GM23338 (cell line): Measurements from ENCODE around the gene MVP. TPM values are rescaled to one million over a fixed set of nuclear protein-coding genes. Genes with fewer than 3 reads are reported as not detected.

Source experiments
- ATAC-seq: fragments of 200-7000 bp; cut with Tn5 transposase; 3 replicates; pipeline ENCODE4 v1.9.1; 2020
- DNase-seq: peaks from one replicate; pipeline ENCODE4 v3.0.0-alpha.2; 2015; ENCODE audit warnings: low spot score
- H2AFZ ChIP-seq: fragments of 200-600 bp; sonication (generic); 2 replicates; pipeline ENCODE4 v1.8.0; 2016; ENCODE audit warnings: antibody characterized with exemption, mild to moderate bottlenecking, moderate library complexity
- H3F3A ChIP-seq: fragments of 200-600 bp; sonication (generic); replicated peaks from 2 replicates; pipeline ENCODE4 v1.8.0; 2017; ENCODE audit warnings: antibody characterized with exemption, mixed run types, low read depth
- H3K27ac ChIP-seq: fragments of 200-600 bp; sonication (generic); 2 replicates; pipeline ENCODE4 v1.6.1; 2016; ENCODE audit warnings: low read depth
- H3K27me3 ChIP-seq: fragments of 200-600 bp; sonication (generic); 2 replicates; pipeline ENCODE4 v1.8.0; 2016; ENCODE audit warnings: mild to moderate bottlenecking, mixed run types, moderate library complexity; ENCODE audit not compliant: insufficient read depth
- H3K36me3 ChIP-seq: fragments of 200-600 bp; sonication (generic); 2 replicates; pipeline ENCODE4 v1.8.0; 2016; ENCODE audit warnings: mild to moderate bottlenecking; ENCODE audit not compliant: insufficient read depth
- H3K4me1 ChIP-seq: fragments of 200-600 bp; sonication (generic); 2 replicates; pipeline ENCODE4 v1.8.0; 2016; ENCODE audit warnings: mild to moderate bottlenecking, moderate library complexity; ENCODE audit not compliant: insufficient read depth
- H3K4me2 ChIP-seq: fragments of 200-600 bp; sonication (generic); 2 replicates; pipeline ENCODE4 v1.7.1; 2017; ENCODE audit warnings: mixed run types
- H3K4me3 ChIP-seq: fragments of 200-600 bp; sonication (generic); 2 replicates; pipeline ENCODE4 v1.6.1; 2016; ENCODE audit warnings: mixed run types
- H3K79me2 ChIP-seq: fragments of 200-600 bp; sonication (generic); replicated peaks from 2 replicates; pipeline ENCODE4 v1.8.0; 2017; ENCODE audit warnings: mild to moderate bottlenecking; ENCODE audit not compliant: insufficient read depth
- H3K9me2 ChIP-seq: fragments of 200-600 bp; sonication (generic); 2 replicates; pipeline ENCODE4 v1.8.0; 2017; ENCODE audit not compliant: insufficient read depth
- H4K20me1 ChIP-seq: fragments of 200-600 bp; sonication (generic); replicated peaks from 2 replicates; pipeline ENCODE4 v1.8.0; 2017; ENCODE audit warnings: mild to moderate bottlenecking; ENCODE audit not compliant: insufficient read depth
- H3K27ac Mint-ChIP-seq: 2 replicates; pipeline ENCODE4 v1.8.0; 2020; ENCODE audit warnings: inconsistent platforms, mild to moderate bottlenecking, moderate library complexity, mixed read lengths
- H3K27me3 Mint-ChIP-seq: 3 replicates; pipeline ENCODE4 v1.8.0; 2022; ENCODE audit warnings: low read depth, mild to moderate bottlenecking, moderate library complexity, mixed read lengths, inconsistent platforms; ENCODE audit not compliant: insufficient read depth, poor library complexity
- H3K36me3 Mint-ChIP-seq: 3 replicates; pipeline ENCODE4 v1.8.0; 2021; ENCODE audit warnings: low read depth, mild to moderate bottlenecking, inconsistent platforms, moderate library complexity, mixed read lengths
- H3K4me1 Mint-ChIP-seq: 3 replicates; pipeline ENCODE4 v1.8.0; 2020; ENCODE audit warnings: mild to moderate bottlenecking, inconsistent platforms, mixed read lengths
- H3K4me3 Mint-ChIP-seq: 3 replicates; pipeline ENCODE4 v1.8.0; 2021; ENCODE audit warnings: moderate library complexity, mild to moderate bottlenecking, inconsistent platforms, mixed read lengths
- H3K9me3 Mint-ChIP-seq: 3 replicates; pipeline ENCODE4 v1.8.0; 2020; ENCODE audit warnings: moderate library complexity, mild to moderate bottlenecking, inconsistent platforms, mixed read lengths
- CREB1 ChIP-seq: fragments of 250-450 bp; sonication (Bioruptor Pico); IDR thresholded peaks from 2 replicates; pipeline ENCODE4 v1.5.0; 2020; ENCODE audit warnings: low read depth, mild to moderate bottlenecking, moderate library complexity
- JUNB ChIP-seq: IDR thresholded peaks from one replicate; pipeline ENCODE4 v1.6.1; 2016; ENCODE audit warnings: antibody characterized with exemption; ENCODE audit not compliant: unreplicated experiment
- POLR2AphosphoS5 ChIP-seq: IDR thresholded peaks from 2 replicates; pipeline ENCODE4 v1.6.1; 2016; ENCODE audit warnings: antibody characterized with exemption, low read depth
- ZNF114 ChIP-seq: fragments of 250-450 bp; sonication (Bioruptor Pico); IDR thresholded peaks from 2 replicates; pipeline ENCODE4 v1.5.0; 2020; ENCODE audit warnings: mild to moderate bottlenecking, moderate library complexity
- polyA plus RNA-seq: library from polyadenylated mRNA; unstranded; fragments of >200 nt; fragmentation: Nextera tagmentation; extraction: Ambion mirVana; gene quantifications from 2 replicates; pipeline ENCODE4 v1.2.1, GENCODE V29; 2016
- total RNA-seq: library from RNA; depleted of rRNA; stranded (reverse); fragments of >200 nt; shearing (Covaris generic); gene quantifications from 2 replicates; pipeline ENCODE4 v1.2.3, GENCODE V29; 2014
- TF ChIP-seq, protein P1 (sequence below): fragments of 250-450 bp; sonication (Bioruptor Pico); IDR thresholded peaks from 2 replicates; pipeline ENCODE4 v1.5.0; 2020; ENCODE audit warnings: mild to moderate bottlenecking, moderate library complexity

MVP gene
- total and polyA plus RNA-seq, 2 experiments from 2014 or later = 1.4 to 3.7 TPM

DNA sequence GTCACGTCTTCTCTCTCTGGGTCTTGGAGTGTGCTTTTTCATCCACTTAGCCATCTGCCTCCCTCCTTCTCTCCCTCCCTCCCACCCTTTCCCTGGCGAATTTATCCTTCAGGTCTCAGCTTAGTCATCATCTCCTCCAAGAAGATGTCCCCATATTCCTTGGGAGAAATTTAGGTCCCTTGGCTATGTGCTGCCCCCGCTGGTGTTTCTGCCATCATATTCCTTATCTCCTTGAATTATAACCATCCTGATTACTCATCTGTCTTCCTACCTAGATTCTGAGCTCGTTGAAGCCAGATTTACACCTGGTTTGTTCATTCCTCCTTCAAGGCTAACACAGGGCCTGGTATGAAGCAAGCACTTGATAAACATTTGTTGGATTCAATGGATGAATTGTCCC lies 74.1 kb downstream of the MVP start:
- no peak overlapping the region for H3K27ac ChIP-seq
- H3K27ac Mint-ChIP-seq = no peak overlapping the region

More for the DNA sequence above, 74.1 kb downstream of the MVP start:
- no peak overlapping the region for H2AFZ ChIP-seq
- H3K9me2 ChIP-seq = no peaks in the 10 kb centered on the region
- H3K27me3 Mint-ChIP-seq = peaks cover 2% of the 10 kb centered on the region
- no peaks in the 10 kb centered on the region; the same call in 1 of the 2 replicates for H4K20me1 ChIP-seq
- ATAC-seq (no peak), DNase-seq (no peak)
- no peaks in the 10 kb centered on the region for H3F3A ChIP-seq
- H3K79me2 ChIP-seq = no peaks in the 10 kb centered on the region
- peaks cover 22% of the 10 kb centered on the region for H3K4me1 Mint-ChIP-seq
- H3K36me3 ChIP-seq = no peaks in the 10 kb centered on the region
- no peak for TF ChIP-seq POLR2AphosphoS5
- no peak for TF ChIP-seq CREB1
- no peak for TF ChIP-seq ZNF114
- TF ChIP-seq, protein P1, sequence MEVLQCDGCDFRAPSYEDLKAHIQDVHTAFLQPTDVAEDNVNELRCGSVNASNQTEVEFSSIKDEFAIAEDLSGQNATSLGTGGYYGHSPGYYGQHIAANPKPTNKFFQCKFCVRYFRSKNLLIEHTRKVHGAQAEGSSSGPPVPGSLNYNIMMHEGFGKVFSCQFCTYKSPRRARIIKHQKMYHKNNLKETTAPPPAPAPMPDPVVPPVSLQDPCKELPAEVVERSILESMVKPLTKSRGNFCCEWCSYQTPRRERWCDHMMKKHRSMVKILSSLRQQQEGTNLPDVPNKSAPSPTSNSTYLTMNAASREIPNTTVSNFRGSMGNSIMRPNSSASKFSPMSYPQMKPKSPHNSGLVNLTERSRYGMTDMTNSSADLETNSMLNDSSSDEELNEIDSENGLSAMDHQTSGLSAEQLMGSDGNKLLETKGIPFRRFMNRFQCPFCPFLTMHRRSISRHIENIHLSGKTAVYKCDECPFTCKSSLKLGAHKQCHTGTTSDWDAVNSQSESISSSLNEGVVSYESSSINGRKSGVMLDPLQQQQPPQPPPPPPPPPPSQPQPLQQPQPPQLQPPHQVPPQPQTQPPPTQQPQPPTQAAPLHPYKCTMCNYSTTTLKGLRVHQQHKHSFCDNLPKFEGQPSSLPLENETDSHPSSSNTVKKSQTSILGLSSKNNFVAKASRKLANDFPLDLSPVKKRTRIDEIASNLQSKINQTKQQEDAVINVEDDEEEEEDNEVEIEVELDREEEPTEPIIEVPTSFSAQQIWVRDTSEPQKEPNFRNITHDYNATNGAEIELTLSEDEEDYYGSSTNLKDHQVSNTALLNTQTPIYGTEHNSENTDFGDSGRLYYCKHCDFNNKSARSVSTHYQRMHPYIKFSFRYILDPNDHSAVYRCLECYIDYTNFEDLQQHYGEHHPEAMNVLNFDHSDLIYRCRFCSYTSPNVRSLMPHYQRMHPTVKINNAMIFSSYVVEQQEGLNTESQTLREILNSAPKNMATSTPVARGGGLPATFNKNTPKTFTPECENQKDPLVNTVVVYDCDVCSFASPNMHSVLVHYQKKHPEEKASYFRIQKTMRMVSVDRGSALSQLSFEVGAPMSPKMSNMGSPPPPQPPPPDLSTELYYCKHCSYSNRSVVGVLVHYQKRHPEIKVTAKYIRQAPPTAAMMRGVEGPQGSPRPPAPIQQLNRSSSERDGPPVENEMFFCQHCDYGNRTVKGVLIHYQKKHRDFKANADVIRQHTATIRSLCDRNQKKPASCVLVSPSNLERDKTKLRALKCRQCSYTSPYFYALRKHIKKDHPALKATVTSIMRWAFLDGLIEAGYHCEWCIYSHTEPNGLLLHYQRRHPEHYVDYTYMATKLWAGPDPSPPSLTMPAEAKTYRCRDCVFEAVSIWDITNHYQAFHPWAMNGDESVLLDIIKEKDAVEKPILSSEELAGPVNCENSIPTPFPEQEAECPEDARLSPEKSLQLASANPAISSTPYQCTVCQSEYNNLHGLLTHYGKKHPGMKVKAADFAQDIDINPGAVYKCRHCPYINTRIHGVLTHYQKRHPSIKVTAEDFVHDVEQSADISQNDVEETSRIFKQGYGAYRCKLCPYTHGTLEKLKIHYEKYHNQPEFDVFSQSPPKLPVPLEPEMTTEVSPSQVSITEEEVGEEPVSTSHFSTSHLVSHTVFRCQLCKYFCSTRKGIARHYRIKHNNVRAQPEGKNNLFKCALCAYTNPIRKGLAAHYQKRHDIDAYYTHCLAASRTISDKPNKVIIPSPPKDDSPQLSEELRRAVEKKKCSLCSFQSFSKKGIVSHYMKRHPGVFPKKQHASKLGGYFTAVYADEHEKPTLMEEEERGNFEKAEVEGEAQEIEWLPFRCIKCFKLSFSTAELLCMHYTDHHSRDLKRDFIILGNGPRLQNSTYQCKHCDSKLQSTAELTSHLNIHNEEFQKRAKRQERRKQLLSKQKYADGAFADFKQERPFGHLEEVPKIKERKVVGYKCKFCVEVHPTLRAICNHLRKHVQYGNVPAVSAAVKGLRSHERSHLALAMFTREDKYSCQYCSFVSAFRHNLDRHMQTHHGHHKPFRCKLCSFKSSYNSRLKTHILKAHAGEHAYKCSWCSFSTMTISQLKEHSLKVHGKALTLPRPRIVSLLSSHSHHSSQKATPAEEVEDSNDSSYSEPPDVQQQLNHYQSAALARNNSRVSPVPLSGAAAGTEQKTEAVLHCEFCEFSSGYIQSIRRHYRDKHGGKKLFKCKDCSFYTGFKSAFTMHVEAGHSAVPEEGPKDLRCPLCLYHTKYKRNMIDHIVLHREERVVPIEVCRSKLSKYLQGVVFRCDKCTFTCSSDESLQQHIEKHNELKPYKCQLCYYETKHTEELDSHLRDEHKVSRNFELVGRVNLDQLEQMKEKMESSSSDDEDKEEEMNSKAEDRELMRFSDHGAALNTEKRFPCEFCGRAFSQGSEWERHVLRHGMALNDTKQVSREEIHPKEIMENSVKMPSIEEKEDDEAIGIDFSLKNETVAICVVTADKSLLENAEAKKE = no peak
- TF ChIP-seq JUNB = no peak
- no peak overlapping the region for H3K4me3 Mint-ChIP-seq
- no peak overlapping the region for H3K4me2 ChIP-seq
- peaks cover 6% of the 10 kb centered on the region for H3K36me3 Mint-ChIP-seq
- H3K4me1 ChIP-seq = peaks cover 12% of the 10 kb centered on the region
- H3K4me3 ChIP-seq = no peak overlapping the region
- H3K27me3 ChIP-seq = no peaks in the 10 kb centered on the region
- no peaks in the 10 kb centered on the region for H3K9me3 Mint-ChIP-seq
